NCI-H526 treated with DMSO at 0.1 percent for 48 hours (cell line): Measurements from ENCODE around the gene EPB41L5.
"Not testable (repeated sequence)": the region's sequence is repeated elsewhere in the genome, so short reads cannot be mapped to it uniquely, and the experiment has no call there.

Experiments used
- DNase-seq: peaks from one replicate; lab custom pipeline; 2025; lab: John Stamatoyannopoulos, UW

Gene EPB41L5

GRCh38 chr2:120100627-120101026, 87.8 kb downstream of the EPB41L5 start:
- no peak for DNase-seq

GRCh38 chr2:120103723-120104467, 91.0 kb downstream of the EPB41L5 start:
- no peak for DNase-seq

- no peak for DNase-seq
Observed at GRCh38 chr2:120104772-120105171, 91.9 kb downstream of the EPB41L5 start.

- DNase-seq: no peak
Observed at GRCh38 chr2:120105360-120105759, 92.5 kb downstream of the EPB41L5 start.

- DNase-seq: no peak
Observed at GRCh38 chr2:120108049-120108448, 95.2 kb downstream of the EPB41L5 start.

- DNase-seq: no peak
Observed at GRCh38 chr2:120108749-120109148, 95.9 kb downstream of the EPB41L5 start.

GRCh38 chr2:120109186-120110061, 96.5 kb downstream of the EPB41L5 start:
- no peak for DNase-seq

GRCh38 chr2:120110062-120110362, 97.1 kb downstream of the EPB41L5 start:
- DNase-seq: no peak

- DNase-seq: no peak
Observed at GRCh38 chr2:120110507-120110906, 97.6 kb downstream of the EPB41L5 start.

- no peak for DNase-seq
Observed at GRCh38 chr2:120111193-120111592, 98.3 kb downstream of the EPB41L5 start.

- DNase-seq: no peak
Observed at GRCh38 chr2:120118018-120118417, 105.1 kb downstream of the EPB41L5 start.

- no peak for DNase-seq
Observed at GRCh38 chr2:120118471-120118870, 105.6 kb downstream of the EPB41L5 start.

- DNase-seq: not testable (repeated sequence)
Observed at GRCh38 chr2:120121337-120121736, 108.5 kb downstream of the EPB41L5 start.

GRCh38 chr2:120123090-120123489, 110.2 kb downstream of the EPB41L5 start:
- no peak for DNase-seq

- no peak for DNase-seq
Observed at GRCh38 chr2:120125195-120125594, 112.3 kb downstream of the EPB41L5 start.

GRCh38 chr2:120128216-120128615, 115.3 kb downstream of the EPB41L5 start:
- no peak for DNase-seq

GRCh38 chr2:120132190-120132589, 119.3 kb downstream of the EPB41L5 start:
- DNase-seq: no peak

- DNase-seq: no peak
Observed at GRCh38 chr2:120132691-120133090, 119.8 kb downstream of the EPB41L5 start.

- DNase-seq: no peak
Observed at GRCh38 chr2:120133572-120134244, 120.8 kb downstream of the EPB41L5 start.

- no peak for DNase-seq
Observed at GRCh38 chr2:120134263-120134662, 121.4 kb downstream of the EPB41L5 start.

GRCh38 chr2:120135013-120135412, 122.1 kb downstream of the EPB41L5 start:
- not testable (repeated sequence) for DNase-seq

GRCh38 chr2:120140866-120141265, 128.0 kb downstream of the EPB41L5 start:
- DNase-seq: no peak
